Osteoblast (primary cell): Measurements from ENCODE around the gene PLA2G4B. TPM values are rescaled to one million over a fixed set of nuclear protein-coding genes. Genes with fewer than 3 reads are reported as not detected.

Experiments used
- DNase-seq: peaks from one replicate; pipeline ENCODE4 v3.0.0; 2011; ENCODE audit warnings: low spot score, mixed read lengths; ENCODE audit not compliant: insufficient read length; ENCODE audit errors: missing footprints
- H2AFZ ChIP-seq: 2 replicates; pipeline ENCODE4 v1.6.0; 2011; ENCODE audit warnings: mild to moderate bottlenecking, low read length
- H3K27ac ChIP-seq: 2 replicates; pipeline ENCODE4 v1.5.1; 2011; ENCODE audit warnings: mild to moderate bottlenecking, low read depth, low read length, moderate library complexity
- H3K27me3 ChIP-seq: 2 replicates; pipeline ENCODE4 v1.6.0; 2012; ENCODE audit warnings: mild to moderate bottlenecking, control low read depth, inconsistent platforms, low read length, moderate library complexity; ENCODE audit not compliant: insufficient read depth
- H3K36me3 ChIP-seq: 2 replicates; pipeline ENCODE4 v1.5.1; 2011; ENCODE audit warnings: mild to moderate bottlenecking, low read length, control low read depth, moderate library complexity; ENCODE audit not compliant: insufficient read depth
- H3K4me1 ChIP-seq: 2 replicates; pipeline ENCODE4 v1.5.1; 2011; ENCODE audit warnings: mild to moderate bottlenecking, low read length, control low read depth, moderate library complexity; ENCODE audit not compliant: insufficient read depth
- H3K4me2 ChIP-seq: 2 replicates; pipeline ENCODE4 v1.6.0; 2011; ENCODE audit warnings: mild to moderate bottlenecking, low read length; ENCODE audit not compliant: insufficient read depth
- H3K4me3 ChIP-seq: fragments of 200-600 bp; sonication (generic); 3 replicates; pipeline ENCODE4 v1.5.1; 2012; ENCODE audit warnings: mild to moderate bottlenecking, low read length, inconsistent platforms; ENCODE audit not compliant: insufficient read depth
- H3K79me2 ChIP-seq: 2 replicates; pipeline ENCODE4 v1.6.0; 2012; ENCODE audit warnings: mild to moderate bottlenecking, low read length, control low read depth, inconsistent platforms; ENCODE audit not compliant: insufficient read depth
- H3K9me3 ChIP-seq: 2 replicates; pipeline ENCODE4 v1.5.1; 2011; ENCODE audit warnings: low read depth, low read length, control low read depth
- H4K20me1 ChIP-seq: 2 replicates; pipeline ENCODE4 v1.6.0; 2012; ENCODE audit warnings: mild to moderate bottlenecking, low read length, control low read depth; ENCODE audit not compliant: insufficient read depth
- total RNA-seq: library from RNA; depleted of rRNA; stranded (reverse); fragments of >200 nt; gene quantifications from 2 replicates; pipeline ENCODE4 v1.2.3, GENCODE V29; 2012
- TF ChIP-seq, protein P1 (sequence below): IDR thresholded peaks from 2 replicates; pipeline ENCODE4 v1.5.1; 2011; ENCODE audit warnings: mild to moderate bottlenecking, low read depth, low read length, moderate library complexity; ENCODE audit errors: extremely low read depth

The PLA2G4B gene
- total RNA-seq, 1 donor, result 0.72 TPM

DNA sequence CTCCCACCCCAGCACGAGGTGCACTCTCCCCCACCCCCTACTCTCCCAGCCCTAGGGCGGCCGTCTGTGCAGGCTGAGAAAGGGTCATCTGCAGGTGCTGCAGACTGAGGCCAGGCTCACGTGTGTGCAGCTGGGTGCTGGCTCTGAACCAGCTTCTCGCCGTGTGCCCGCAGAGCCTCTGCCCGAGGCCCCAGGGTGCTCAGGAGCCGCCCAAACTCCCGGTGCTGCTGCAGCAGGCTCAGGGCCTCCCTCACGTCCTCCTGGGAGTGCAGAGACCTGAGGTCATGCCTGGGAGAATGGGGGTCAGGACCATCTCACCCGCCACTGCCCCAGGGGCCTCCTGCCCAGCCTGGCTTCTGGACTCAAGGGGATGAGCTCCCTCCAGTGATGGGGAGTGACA lies 38.0 kb downstream of the PLA2G4B start:
- Histone ChIP-seq H2AFZ (no peak overlapping the region), H3K27me3 (peaks cover 11% of the 10 kb centered on the region), H3K9me3 (no peaks in the 10 kb centered on the region), H3K4me2 (no peak overlapping the region), H3K4me1 (no peaks in the 10 kb centered on the region), H3K79me2 (no peaks in the 10 kb centered on the region), H3K36me3 (no peaks in the 10 kb centered on the region), H4K20me1 (no peaks in the 10 kb centered on the region), H3K4me3 (no peak overlapping the region), H3K27ac (no peak overlapping the region)
- no peak for DNase-seq
- TF ChIP-seq, protein P1, sequence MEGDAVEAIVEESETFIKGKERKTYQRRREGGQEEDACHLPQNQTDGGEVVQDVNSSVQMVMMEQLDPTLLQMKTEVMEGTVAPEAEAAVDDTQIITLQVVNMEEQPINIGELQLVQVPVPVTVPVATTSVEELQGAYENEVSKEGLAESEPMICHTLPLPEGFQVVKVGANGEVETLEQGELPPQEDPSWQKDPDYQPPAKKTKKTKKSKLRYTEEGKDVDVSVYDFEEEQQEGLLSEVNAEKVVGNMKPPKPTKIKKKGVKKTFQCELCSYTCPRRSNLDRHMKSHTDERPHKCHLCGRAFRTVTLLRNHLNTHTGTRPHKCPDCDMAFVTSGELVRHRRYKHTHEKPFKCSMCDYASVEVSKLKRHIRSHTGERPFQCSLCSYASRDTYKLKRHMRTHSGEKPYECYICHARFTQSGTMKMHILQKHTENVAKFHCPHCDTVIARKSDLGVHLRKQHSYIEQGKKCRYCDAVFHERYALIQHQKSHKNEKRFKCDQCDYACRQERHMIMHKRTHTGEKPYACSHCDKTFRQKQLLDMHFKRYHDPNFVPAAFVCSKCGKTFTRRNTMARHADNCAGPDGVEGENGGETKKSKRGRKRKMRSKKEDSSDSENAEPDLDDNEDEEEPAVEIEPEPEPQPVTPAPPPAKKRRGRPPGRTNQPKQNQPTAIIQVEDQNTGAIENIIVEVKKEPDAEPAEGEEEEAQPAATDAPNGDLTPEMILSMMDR, result no peak

DNA sequence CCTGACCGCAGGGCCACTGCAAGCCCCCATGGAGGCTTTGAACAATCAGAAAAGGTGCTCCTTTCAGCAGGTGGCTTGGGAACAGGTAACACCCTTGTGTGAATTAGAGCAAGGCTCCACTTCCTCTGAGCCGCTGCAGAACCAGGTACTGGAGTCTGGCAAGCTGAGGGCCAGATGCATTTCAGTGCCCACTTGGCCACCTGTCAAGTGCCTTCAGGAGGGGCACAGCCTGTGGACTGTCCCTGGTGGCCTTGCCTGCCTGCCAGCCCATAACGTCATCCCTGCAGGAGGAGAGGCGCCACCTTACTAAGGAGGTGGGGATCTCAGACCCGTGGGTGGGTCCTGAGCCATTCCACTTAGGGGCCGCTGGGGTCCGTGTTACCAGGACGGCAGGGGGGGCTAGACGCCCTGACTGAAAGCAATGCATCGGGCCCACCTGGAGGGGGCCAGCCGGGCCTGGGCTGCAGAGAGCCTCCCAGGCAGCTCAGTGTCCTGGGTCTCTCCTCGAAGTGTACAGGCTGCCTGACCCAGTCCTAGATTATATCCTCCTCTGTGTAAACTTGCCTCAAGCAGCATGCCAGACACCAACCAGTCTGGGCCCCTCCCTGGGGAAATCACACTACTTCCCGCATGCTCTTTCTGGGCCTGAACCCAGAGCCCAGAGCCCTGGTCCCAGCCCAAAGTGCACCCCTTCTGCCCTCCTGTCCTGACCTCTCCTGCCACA lies 39.1 kb downstream of the PLA2G4B start:
- no peak for DNase-seq
- H2AFZ ChIP-seq, result no peak overlapping the region
- TF ChIP-seq, protein P1, result no peak
- H3K4me1 ChIP-seq, result no peaks in the 10 kb centered on the region
- no peaks in the 10 kb centered on the region for H3K79me2 ChIP-seq
- H3K27ac ChIP-seq, result no peak overlapping the region
- H4K20me1 ChIP-seq, result no peaks in the 10 kb centered on the region
- H3K4me3 ChIP-seq, result no peak overlapping the region
- no peak overlapping the region for H3K4me2 ChIP-seq
- no peaks in the 10 kb centered on the region for H3K36me3 ChIP-seq
- no peaks in the 10 kb centered on the region for H3K9me3 ChIP-seq
- H3K27me3 ChIP-seq, result peaks cover 9% of the 10 kb centered on the region

DNA sequence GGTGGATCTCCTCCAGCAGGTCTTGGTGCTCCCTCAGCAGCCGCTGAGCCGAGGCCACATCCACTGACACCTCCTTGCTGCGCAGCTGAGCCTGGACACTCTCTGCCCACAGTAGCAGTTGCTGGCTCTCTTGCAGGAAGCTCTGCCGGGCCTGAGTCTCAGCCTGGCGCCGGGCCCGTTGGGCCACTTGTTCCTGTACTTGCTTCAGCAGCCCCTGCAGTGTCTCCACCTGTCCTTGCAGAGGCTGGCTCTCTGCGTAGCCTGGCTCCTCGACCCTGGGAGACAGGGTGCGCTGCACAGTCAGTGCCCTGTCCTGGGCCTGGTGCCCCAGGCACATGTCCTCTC lies 39.7 kb downstream of the PLA2G4B start:
- TF ChIP-seq, protein P1, result no peak
- Histone ChIP-seq H2AFZ (no peak overlapping the region), H3K4me1 (no peaks in the 10 kb centered on the region), H3K36me3 (no peaks in the 10 kb centered on the region), H3K27me3 (peaks cover 9% of the 10 kb centered on the region), H4K20me1 (no peaks in the 10 kb centered on the region), H3K27ac (no peak overlapping the region), H3K4me3 (no peak overlapping the region), H3K79me2 (no peaks in the 10 kb centered on the region), H3K4me2 (no peak overlapping the region), H3K9me3 (no peaks in the 10 kb centered on the region)
- DNase-seq, result no peak

DNA sequence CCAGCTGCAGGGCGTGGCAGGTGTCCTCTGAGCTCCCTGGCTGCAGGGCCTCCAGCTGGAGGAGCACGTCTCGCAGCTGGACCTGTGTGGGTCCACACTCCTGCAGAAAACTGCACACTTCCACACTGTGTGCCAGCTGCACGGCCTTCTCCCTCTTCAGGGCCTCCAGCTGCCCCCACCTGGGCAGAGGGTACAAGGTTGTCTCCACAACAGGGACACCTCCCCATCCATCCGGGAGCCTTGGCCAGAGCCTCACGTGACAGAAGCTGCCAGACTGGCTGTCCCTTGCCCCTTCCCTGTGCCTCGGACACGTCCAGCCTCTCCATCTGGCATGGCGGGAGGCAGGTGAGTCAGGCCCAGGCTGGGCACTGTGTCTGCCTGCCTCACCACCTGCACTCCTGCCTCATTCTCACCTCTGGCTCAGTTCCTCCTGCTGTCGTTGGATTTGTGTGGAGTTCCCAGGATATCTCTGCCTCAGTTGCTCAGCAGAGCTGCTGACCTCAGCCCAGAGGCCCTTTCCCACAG lies 40.7 kb downstream of the PLA2G4B start:
- Histone ChIP-seq H2AFZ (no peak overlapping the region), H3K36me3 (no peaks in the 10 kb centered on the region), H3K9me3 (no peaks in the 10 kb centered on the region), H3K4me3 (no peak overlapping the region), H3K27ac (no peak overlapping the region), H4K20me1 (no peaks in the 10 kb centered on the region), H3K79me2 (no peaks in the 10 kb centered on the region), H3K4me1 (no peaks in the 10 kb centered on the region), H3K27me3 (peaks cover 9% of the 10 kb centered on the region), H3K4me2 (no peak overlapping the region)
- no peak for DNase-seq
- TF ChIP-seq, protein P1, result no peak
